DMS 273 treated with DMSO at 0.1 percent for 48 hours (cell line): ENCODE measurements around the gene TMEM178B.
"Not testable (repeated sequence)": the region's sequence is repeated elsewhere in the genome, so short reads cannot be mapped to it uniquely, and the experiment has no call there.

Experiments
- DNase-seq: peaks from one replicate; lab custom pipeline; 2025; lab: John Stamatoyannopoulos, UW

Gene TMEM178B

DNA sequence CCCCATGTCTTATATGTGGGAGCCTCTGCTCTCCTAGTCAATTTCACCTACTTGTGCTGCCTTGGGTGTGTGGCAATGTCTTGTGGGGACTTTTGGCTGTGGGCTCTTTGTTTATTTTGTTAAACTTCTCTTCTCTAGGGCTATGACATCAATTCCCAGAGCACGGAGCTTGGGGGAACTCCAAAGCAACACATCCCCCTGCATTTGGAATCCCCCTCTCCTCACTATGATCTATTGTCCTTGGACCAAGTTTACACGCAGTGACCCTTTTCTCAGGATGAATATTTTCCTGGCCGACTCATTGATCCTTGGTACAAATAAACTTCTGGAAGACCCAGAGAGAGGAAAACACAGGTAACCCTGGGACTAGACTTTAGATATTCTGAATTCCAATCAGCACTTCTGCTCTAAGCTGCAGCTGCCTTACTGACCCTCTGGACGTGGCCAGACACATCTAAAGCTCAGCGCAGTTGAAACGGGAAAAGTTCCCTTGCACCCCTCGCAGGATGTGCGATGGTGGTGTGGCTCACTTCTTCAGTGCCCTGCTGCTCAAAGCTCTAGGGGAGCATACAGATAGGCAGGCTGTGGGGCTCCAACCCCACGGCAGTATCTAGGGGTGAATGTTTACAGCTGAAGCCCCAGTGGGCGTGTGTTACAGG is 110.8 kb downstream of the TMEM178B start:
- DNase-seq = no peak

DNA sequence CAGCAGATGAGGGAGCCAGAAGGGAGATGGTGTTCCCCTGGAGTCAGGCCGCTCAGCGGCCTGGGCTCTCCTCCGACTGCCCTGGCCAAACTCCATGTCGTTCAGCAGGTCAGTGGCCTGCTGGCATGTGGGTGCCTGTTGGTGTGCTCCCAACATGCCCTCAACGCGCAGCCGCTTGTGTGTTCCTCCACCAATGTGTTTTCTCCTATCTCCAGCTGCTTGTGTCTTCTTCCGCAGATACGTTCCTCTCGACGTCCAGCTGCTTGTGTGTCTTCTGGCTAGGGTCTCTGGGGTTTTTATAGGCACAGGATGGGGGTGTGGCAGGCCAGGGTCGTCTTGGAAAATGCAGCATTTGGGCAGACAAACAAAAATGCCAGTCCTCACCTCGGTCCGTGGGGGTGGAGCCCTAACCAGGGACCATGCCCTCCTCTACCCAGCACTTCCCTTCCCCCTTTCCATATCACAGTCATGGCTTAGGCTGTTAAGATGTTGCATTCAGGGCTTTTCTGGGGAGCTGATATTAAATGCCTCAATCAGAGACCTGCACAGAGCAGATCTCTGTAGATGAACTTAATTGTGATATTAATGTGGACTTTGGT is 111.6 kb downstream of the TMEM178B start:
- DNase-seq = no peak

- DNase-seq = no peak
Observed at GRCh38 chr7:141189231-141189630, 115.4 kb downstream of the TMEM178B start.

GRCh38 chr7:141190495-141190894 is 116.6 kb downstream of the TMEM178B start:
- DNase-seq = no peak

DNA sequence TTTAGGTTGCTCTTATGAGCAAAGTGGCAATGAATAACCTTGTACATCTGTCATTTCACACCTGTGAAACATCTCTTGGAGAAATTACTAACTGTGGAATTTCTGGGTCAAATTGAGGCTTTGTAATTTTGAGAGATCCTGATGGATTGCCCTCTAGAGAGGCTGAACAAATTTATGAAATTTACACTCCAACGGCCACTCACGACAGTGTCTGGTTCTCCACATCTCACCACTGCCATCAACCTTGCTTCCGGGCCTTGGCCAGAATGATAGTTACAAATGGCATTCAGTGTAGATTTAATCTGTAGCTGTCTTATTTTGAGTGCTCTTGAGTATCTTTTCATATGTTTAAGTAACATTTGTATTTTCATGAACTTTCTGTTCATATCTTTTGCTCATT is 117.4 kb downstream of the TMEM178B start:
- DNase-seq = no peak

DNA sequence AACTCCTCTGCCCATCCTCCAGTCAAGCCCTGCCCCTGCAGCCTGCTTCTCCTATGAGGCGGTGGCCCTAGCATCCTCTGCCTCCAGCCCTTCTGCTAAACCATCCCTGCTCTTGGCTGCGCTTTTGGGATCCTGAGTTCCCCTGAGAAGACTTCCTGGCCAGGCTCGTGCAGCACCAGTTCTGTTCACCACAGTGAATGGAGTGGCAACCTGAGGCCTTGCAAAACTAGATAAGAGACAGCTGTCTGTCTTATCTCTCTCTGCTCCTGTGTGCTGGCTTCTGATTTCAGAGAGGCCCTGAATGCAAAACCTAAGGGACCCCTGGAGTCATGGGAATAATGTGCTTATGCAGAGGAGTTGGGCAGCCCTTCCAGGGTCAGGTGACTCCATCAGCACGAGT is 119.2 kb downstream of the TMEM178B start:
- DNase-seq = no peak

GRCh38 chr7:141195722-141196121 is 121.9 kb downstream of the TMEM178B start:
- DNase-seq = not testable (repeated sequence)

GRCh38 chr7:141198194-141198958 is 124.5 kb downstream of the TMEM178B start:
- DNase-seq = no peak

- peak; percentile 28 for DNase-seq
Observed at GRCh38 chr7:141200191-141201108, 126.6 kb downstream of the TMEM178B start.

DNA sequence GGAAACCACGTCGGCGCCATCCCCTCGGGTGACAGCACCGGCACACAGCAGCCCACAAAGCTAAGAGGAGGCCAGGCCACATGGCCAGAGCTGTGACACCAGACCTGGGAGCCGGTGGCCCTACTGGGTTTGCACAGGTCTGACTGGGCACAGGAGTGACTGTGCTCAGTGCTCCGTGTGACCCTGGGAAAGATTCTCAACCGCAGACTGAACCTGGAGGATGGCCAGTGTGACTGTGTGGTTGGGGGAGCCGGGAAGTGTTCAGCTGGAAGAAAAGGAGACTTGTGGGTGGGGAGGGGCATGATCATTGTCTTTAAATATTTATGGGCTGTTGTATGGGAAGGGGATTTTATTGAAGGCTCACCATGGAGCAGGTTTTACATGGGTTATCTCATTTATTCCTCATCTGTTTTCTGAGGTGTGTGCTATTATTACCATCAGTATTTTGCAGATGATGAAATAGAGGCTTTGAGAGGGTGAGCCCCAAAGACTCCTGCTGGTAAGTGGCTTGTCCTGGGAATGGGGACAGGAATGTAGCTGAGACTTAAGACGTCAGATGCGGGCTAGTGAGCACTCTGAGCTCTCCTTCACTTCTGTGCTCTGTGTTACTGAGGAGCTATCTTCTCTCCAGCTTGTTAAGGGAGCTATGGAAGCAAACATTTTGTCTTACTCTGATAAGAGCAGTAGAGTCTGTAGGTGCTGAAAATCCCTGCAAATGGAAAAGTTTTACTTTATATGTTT is 127.5 kb downstream of the TMEM178B start:
- DNase-seq = no peak

DNA sequence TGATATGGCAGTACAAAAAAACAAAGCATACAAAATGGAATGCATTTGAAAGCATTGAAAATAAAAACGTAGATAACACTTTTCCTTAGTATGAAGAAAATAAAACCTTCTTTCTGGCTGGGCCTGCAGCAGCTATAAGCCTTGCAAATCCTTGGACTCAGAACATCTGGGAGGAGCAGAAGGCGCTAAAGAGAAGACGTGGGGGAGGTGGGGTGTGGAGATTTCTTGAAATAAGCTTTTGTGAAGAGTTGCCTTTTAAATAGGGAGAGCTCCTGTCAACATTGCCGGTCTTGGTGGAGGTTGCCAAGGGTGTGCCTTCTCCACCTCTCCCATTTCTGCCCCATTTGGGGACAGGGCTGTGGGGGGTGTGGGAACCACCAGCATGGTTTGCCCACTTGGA is 128.7 kb downstream of the TMEM178B start:
- no peak for DNase-seq

- no peak for DNase-seq
Observed at GRCh38 chr7:141203177-141203576, 129.3 kb downstream of the TMEM178B start.

DNA sequence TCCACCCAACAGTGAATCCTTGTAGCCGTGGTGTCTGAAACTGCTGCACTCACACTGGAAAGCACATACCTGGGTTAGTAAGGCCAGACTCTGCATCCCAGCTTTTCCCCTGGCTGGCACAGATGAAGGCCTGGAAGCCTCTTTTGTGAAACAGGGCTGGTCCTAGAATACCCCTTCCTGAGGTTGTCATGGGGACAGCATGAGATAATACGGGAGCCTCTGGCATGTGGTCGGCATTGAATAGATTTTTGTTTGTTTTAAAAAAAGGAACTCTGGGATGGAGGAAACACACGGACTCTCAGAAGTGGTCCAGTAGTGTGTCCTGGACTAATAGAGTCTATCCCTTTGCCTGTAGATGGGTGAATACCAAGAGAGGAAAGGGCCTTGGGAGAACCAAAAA is 129.7 kb downstream of the TMEM178B start:
- DNase-seq = no peak

GRCh38 chr7:141207661-141208060 is 133.8 kb downstream of the TMEM178B start:
- no peak for DNase-seq

GRCh38 chr7:141208539-141208938 is 134.7 kb downstream of the TMEM178B start:
- DNase-seq = no peak

GRCh38 chr7:141209454-141209853 is 135.6 kb downstream of the TMEM178B start:
- DNase-seq = no peak

DNA sequence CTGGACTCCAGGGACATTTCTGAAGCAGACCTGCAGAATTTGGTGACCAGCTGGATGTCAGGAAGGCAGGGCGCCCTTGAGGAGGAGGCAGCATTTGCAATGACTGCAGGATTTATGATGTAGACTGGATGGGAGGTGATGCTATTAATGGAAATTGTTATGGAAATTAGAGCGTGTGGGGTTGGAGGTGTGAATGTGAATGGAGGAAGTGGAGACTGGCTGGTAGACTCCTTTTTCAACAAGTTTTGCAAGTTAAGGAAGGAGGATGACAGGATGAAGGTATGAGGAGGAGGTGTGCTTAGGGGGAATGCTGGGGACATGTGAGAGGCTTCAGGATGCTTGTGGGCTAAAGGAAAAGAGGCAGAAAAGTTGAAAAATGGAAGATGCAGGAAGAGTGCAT is 137.0 kb downstream of the TMEM178B start:
- DNase-seq = no peak

GRCh38 chr7:141213226-141213625 is 139.4 kb downstream of the TMEM178B start:
- no peak for DNase-seq

GRCh38 chr7:141217938-141218337 is 144.1 kb downstream of the TMEM178B start:
- no peak for DNase-seq

- no peak for DNase-seq
Observed at GRCh38 chr7:141218941-141219340, 145.1 kb downstream of the TMEM178B start.

DNA sequence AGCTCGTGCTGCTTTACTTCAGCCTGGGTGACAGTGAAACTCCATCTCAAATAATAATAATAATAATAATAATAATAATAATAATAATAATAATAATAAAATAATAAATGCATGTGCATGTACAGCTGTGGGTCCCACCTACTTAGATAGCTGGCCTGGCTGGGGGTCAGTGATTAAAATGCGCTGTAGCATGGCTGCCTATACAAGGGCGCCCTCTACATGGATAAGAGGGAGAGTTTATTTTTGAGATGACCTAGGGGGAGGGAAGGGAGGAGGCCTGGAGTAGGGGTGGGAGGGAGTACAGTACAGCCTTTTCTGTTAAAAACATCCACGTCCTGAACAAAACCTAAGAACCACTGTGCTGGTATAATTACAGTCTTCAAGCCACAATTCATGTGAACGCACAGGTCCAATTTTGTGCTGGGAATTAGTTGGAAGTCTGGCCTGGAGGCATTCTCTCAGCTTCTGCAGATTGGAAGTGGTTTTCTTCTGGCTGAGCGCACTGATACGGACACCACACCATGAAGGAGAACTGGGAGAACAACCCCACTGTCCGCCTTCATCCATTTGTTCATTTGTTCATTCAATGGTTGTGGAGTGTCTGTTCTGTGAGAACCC is 146.5 kb downstream of the TMEM178B start:
- no peak for DNase-seq
